Lung (tissue), 12 donors: ENCODE measurements around the gene ZEB2. TPM values are rescaled to one million over a fixed set of nuclear protein-coding genes. Genes with fewer than 3 reads are reported as not detected.

Experiments used
- ATAC-seq: fragments of 200-7000 bp; cut with Tn5 transposase; one replicate; pipeline ENCODE4 v1.9.1; 2020; ENCODE audit warnings: moderate number of reproducible peaks; ENCODE audit not compliant: insufficient read depth, low FRiP score
- DNase-seq, 3 donors: peaks; one replicate each; pipeline ENCODE4 v3.0.0-alpha.2; 2013 to 2017
- H3K27ac ChIP-seq, 2 donors: one replicate each; pipeline ENCODE4 v1.5.1; 2013; ENCODE audit warnings: mild to moderate bottlenecking in 2 of 2, moderate library complexity in 2 of 2, control low read depth in 1 of 2, inconsistent platforms in 1 of 2, low read depth in 1 of 2, low read length in 1 of 2
- H3K27me3 ChIP-seq, 3 donors: one replicate each; pipeline ENCODE4 v1.5.1; 2013; ENCODE audit warnings: low read length in 2 of 3; ENCODE audit not compliant: control insufficient read depth in 3 of 3, insufficient read depth in 3 of 3
- H3K36me3 ChIP-seq, 4 donors: one replicate each; pipeline ENCODE4 v1.5.1; 2013; ENCODE audit warnings: low read length in 4 of 4, mild to moderate bottlenecking in 1 of 4, moderate library complexity in 1 of 4; ENCODE audit not compliant: control insufficient read depth in 4 of 4, insufficient read depth in 4 of 4
- H3K4me1 ChIP-seq, 5 donors: one replicate each; pipeline ENCODE4 v1.5.1; 2013; ENCODE audit warnings: low read length in 5 of 5, mild to moderate bottlenecking in 2 of 5, moderate library complexity in 1 of 5; ENCODE audit not compliant: control insufficient read depth in 5 of 5, insufficient read depth in 5 of 5
- H3K4me3 ChIP-seq: one replicate; pipeline ENCODE4 v1.5.1; 2013; ENCODE audit warnings: mild to moderate bottlenecking, control low read depth, moderate library complexity
- H3K9ac ChIP-seq, 2 donors: one replicate each; pipeline ENCODE4 v1.5.1; 2013; ENCODE audit warnings: low read length in 2 of 2, control low read depth in 1 of 2; ENCODE audit not compliant: insufficient read depth in 1 of 2
- H3K9me3 ChIP-seq, 4 donors: one replicate each; pipeline ENCODE4 v1.5.1; 2013; ENCODE audit warnings: low read length in 3 of 4, mild to moderate bottlenecking in 1 of 4, moderate library complexity in 1 of 4; ENCODE audit not compliant: control insufficient read depth in 4 of 4, insufficient read depth in 3 of 4
- CTCF ChIP-seq: IDR thresholded peaks from 2 replicates; pipeline ENCODE4 v1.5.1; 2012; ENCODE audit warnings: mild to moderate bottlenecking; ENCODE audit errors: control extremely low read depth, extremely low read depth
- WGBS, 2 donors: extraction: QIAGEN DNeasy Blood & Tissue Kit; methylation state at CpG; one replicate each; pipeline ENCODE4 v1.1.7; 2013; 5-methylcytosine and 5-hydroxymethylcytosine counted together
- polyA plus RNA-seq, 2 donors: library from polyadenylated mRNA; stranded (reverse); fragments of 200-250 nt; gene quantifications; one replicate each; pipeline ENCODE4 v1.2.1, GENCODE V29; 2013
- total RNA-seq, 2 donors: library from RNA; depleted of rRNA in 1 of 2; stranded (reverse); fragments of >200 nt in 1 of 2; gene quantifications; one replicate each; pipeline ENCODE4 v1.2.1, GENCODE V29; 2014 to 2021
- donor health status: control.
- donor health status: control.
- donor health status: Bipolar disorder and iron deficiency.
- donor health status: healthy.
- donor health status: DM: yes; HTN: yes; CAD: no.

Gene ZEB2
- total and polyA plus RNA-seq, 4 donors: 27.0 to 332 (median 127) TPM

- DNase-seq (peak; percentile 39 to 71 (median 65)), ATAC-seq (no peak)
- H3K4me1 ChIP-seq: peaks cover 6 to 70% (median 32%) of the 10 kb centered on the region in 5 donors
- peak overlapping the region in 1 of 2 donors; percentile 75 for H3K9ac ChIP-seq
- H3K9me3 ChIP-seq: no peaks in the 10 kb centered on the region
- TF ChIP-seq CTCF: no peak
- H3K4me3 ChIP-seq: no peak overlapping the region
- WGBS, 2 donors: 13 to 36% methylated on average over 15 of the region's 15 CpGs
- peaks cover 0 to 17% (median 4%) of the 10 kb centered on the region in 4 donors for H3K36me3 ChIP-seq
- H3K27ac ChIP-seq: peak overlapping the region; percentile 29 to 70
- peaks cover 0 to 3% (median 0%) of the 10 kb centered on the region in 3 donors for H3K27me3 ChIP-seq
These were observed 67.5 kb downstream of the ZEB2 start for GRCh38 chr2:144452169-144452988.

GRCh38 chr2:144451443-144451842, 68.5 kb downstream of the ZEB2 start:
- 84 to 92% methylated on average over 2 of the region's 2 CpGs for WGBS, 2 donors
- no peaks in the 10 kb centered on the region for H3K9me3 ChIP-seq
- DNase-seq: no peak
- no peak for ATAC-seq
- no peak overlapping the region for H3K4me3 ChIP-seq
- no peak overlapping the region for H3K27ac ChIP-seq
- peaks cover 0 to 3% (median 0%) of the 10 kb centered on the region in 3 donors for H3K27me3 ChIP-seq
- no peak for TF ChIP-seq CTCF
- peaks cover 5 to 61% (median 30%) of the 10 kb centered on the region in 5 donors for H3K4me1 ChIP-seq
- no peak overlapping the region for H3K9ac ChIP-seq
- H3K36me3 ChIP-seq: peaks cover 0 to 14% (median 4%) of the 10 kb centered on the region in 4 donors

- Histone ChIP-seq H3K9me3 (no peaks in the 10 kb centered on the region), H3K9ac (no peak overlapping the region), H3K27ac (peak overlapping the region; percentile 41 to 64), H3K4me1 (peaks cover 4 to 49% (median 24%) of the 10 kb centered on the region in 5 donors), H3K36me3 (peaks cover 2 to 20% (median 11%) of the 10 kb centered on the region in 4 donors), H3K4me3 (peak overlapping the region; percentile 19), H3K27me3 (peaks cover 0 to 3% (median 0%) of the 10 kb centered on the region in 3 donors)
- WGBS, 2 donors: 55 to 76% methylated on average over 7 of the region's 7 CpGs
- ATAC-seq: no peak
- TF ChIP-seq CTCF: no peak
- DNase-seq: no peak
These were observed 70.9 kb downstream of the ZEB2 start for GRCh38 chr2:144449028-144449406.
